Mammary epithelial cell (primary cell): Measurements from ENCODE around the gene PLD6.

Experiments
- CTCF ChIP-seq, 2 donors: IDR thresholded peaks in 1 of 2; conservative IDR thresholded peaks in 1 of 2; 2 replicates each; pipeline ENCODE4 v1.5.1; 2011 to 2012; ENCODE audit warnings: inconsistent platforms in 2 of 2, low read length in 2 of 2, mild to moderate bottlenecking in 2 of 2, control low read depth in 1 of 2, low read depth in 1 of 2; ENCODE audit not compliant: insufficient read depth in 1 of 2; ENCODE audit errors: extremely low read depth in 1 of 2
- EZH2 ChIP-seq: IDR thresholded peaks from 2 replicates; pipeline ENCODE4 v1.6.1; 2012; ENCODE audit warnings: low read length, inconsistent platforms, borderline replicate concordance

- TF ChIP-seq CTCF (conservative IDR thresholded peaks at IDR 0.05 in 1 of 2, IDR thresholded peaks at IDR 0.05 in 1 of 2; ENCODE audit: extremely low read depth in 1 of 2, insufficient read depth in 1 of 2, low read depth in 1 of 2, low read length in 2 of 2) (no peak), EZH2 (no peak)
Measured at GRCh38 chr17:17201271-17201670, 4.9 kb downstream of the PLD6 start.
